ENCODE data around the gene ELK4.
A peak's percentile ranks its signal among the peaks of the same experiment; 100 is the strongest.

The ELK4 gene

GRCh38 chr1:205630241-205630640, 1.6 kb downstream of the ELK4 start:
- DNase-seq (ENCODE audit: low spot score): no peak

- DNase-seq (ENCODE audit: low spot score): no peak
These were observed 2.1 kb downstream of the ELK4 start for GRCh38 chr1:205629751-205630150.

- DNase-seq (ENCODE audit: low spot score): no peak
These were observed 3.9 kb downstream of the ELK4 start for GRCh38 chr1:205627956-205628355.

- peak; percentile 61 for DNase-seq (ENCODE audit: low spot score)
These were observed 5.6 kb downstream of the ELK4 start for GRCh38 chr1:205626216-205626615.

GRCh38 chr1:205623646-205624045, 8.2 kb downstream of the ELK4 start:
- no peak for DNase-seq (ENCODE audit: low spot score)

GRCh38 chr1:205620269-205620668, 11.5 kb downstream of the ELK4 start:
- DNase-seq (ENCODE audit: low spot score): no peak

- DNase-seq (ENCODE audit: low spot score): no peak
These were observed 12.4 kb downstream of the ELK4 start for GRCh38 chr1:205619376-205619775.

- DNase-seq (ENCODE audit: low spot score): no peak
These were observed 15.1 kb downstream of the ELK4 start for GRCh38 chr1:205616563-205617293.

- no peak for DNase-seq (ENCODE audit: low spot score)
These were observed 16.0 kb downstream of the ELK4 start for GRCh38 chr1:205615789-205616188.

- DNase-seq (ENCODE audit: low spot score): no peak
These were observed 17.9 kb downstream of the ELK4 start for GRCh38 chr1:205613854-205614412.

- no peak for DNase-seq (ENCODE audit: low spot score)
These were observed 19.3 kb downstream of the ELK4 start for GRCh38 chr1:205612556-205612955.

- DNase-seq (ENCODE audit: low spot score): no peak
These were observed 19.7 kb downstream of the ELK4 start for GRCh38 chr1:205612104-205612503.

- no peak for DNase-seq (ENCODE audit: low spot score)
These were observed 20.8 kb downstream of the ELK4 start for GRCh38 chr1:205610901-205611466.

GRCh38 chr1:205610036-205610435, 21.8 kb downstream of the ELK4 start:
- DNase-seq (ENCODE audit: low spot score): no peak

- peak; percentile 12 for DNase-seq (ENCODE audit: low spot score)
These were observed 26.8 kb downstream of the ELK4 start for GRCh38 chr1:205604825-205605505.

- no peak for DNase-seq (ENCODE audit: low spot score)
These were observed 27.8 kb downstream of the ELK4 start for GRCh38 chr1:205604059-205604458.

- no peak for DNase-seq (ENCODE audit: low spot score)
These were observed 30.6 kb downstream of the ELK4 start for GRCh38 chr1:205601205-205601604.

- DNase-seq (ENCODE audit: low spot score): no peak
These were observed 31.7 kb downstream of the ELK4 start for GRCh38 chr1:205600085-205600484.

- no peak for DNase-seq (ENCODE audit: low spot score)
These were observed 32.2 kb downstream of the ELK4 start for GRCh38 chr1:205599669-205600042.

- DNase-seq (ENCODE audit: low spot score): peak; percentile 59
These were observed 32.8 kb downstream of the ELK4 start for GRCh38 chr1:205598841-205599668.

- no peak for DNase-seq (ENCODE audit: low spot score)
These were observed 34.0 kb downstream of the ELK4 start for GRCh38 chr1:205597691-205598314.

GRCh38 chr1:205596876-205597275, 34.9 kb downstream of the ELK4 start:
- no peak for DNase-seq (ENCODE audit: low spot score)

Data from pons (tissue), 1 donor.